HG03460 (cell line): ENCODE data around the gene MEF2D.

Experiments used
- ATAC-seq: cut with Tn5 transposase; IDR thresholded peaks from one replicate; pipeline ENCODE4 v1.9.1; 2021; ENCODE audit not compliant: unreplicated experiment

Gene MEF2D

GRCh38 chr1:156500543-156500792 lies at the start of gene MEF2D:
TSS of gene MEF2D (minus strand) at chr1:156500775. CDS start at chr1:156483292, 17,483 bp downstream.
- no peak for ATAC-seq

DNA sequence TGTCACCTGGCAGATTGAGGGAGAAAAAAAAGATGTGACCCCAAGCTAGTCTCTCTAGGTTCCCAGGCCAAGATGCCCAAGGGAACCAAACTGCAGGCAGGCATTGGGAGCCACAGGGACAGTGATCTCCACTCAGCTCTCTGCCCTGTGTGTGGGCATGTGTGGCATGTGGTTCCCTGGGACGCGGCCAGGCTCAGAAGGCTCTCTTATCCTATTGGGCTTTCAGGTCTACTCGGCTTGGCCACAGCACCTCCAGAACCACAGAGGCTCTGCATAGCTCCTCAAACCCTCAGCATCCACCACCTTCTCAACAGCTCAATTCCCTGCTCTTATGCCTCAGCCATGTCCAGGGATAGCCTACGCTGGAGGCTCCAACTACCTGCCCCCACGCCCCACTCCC lies 49.8 kb upstream of the MEF2D start:
- no peak for ATAC-seq

DNA sequence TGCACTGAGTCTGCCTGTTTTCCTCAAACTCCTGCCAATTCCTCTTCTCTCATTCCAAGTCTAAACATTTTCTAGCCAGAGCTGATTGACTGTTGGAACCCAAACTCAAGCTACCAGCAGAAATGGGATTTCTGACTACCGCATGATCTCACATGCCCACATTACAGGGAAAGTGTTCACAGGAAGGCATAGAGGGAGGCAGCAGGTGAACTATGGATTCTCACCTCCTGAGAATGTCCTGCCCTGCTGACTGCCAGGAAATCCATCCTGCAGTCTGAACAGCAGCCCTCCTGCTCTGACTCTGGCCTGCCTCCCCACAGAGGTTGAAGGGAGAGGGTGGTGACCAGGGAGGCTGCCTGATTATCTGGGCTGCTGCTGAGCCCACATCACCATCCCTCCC lies 49.3 kb upstream of the MEF2D start:
- no peak for ATAC-seq

GRCh38 chr1:156549390-156549789 lies 48.8 kb upstream of the MEF2D start:
- ATAC-seq = no peak

DNA sequence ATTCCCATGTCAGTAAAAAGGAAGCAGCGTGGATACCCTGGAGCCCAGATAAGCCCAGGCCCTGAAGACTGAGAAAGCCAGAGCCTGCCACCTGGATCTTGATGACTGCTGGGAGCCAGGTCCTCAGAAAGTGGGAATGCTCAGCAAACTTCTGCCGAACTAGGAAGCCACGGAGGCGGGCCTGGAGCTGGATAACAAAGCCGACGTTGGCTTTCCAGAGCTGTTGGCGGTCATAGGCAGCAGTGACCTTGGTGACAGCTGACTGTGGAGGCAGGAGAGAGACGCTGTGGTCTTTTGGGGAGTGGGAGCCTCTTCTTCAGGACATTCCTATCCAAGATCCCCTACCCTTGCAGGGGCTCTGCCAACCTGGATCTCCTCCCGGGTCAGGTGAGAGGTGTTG lies 47.4 kb upstream of the MEF2D start:
- no peak for ATAC-seq

DNA sequence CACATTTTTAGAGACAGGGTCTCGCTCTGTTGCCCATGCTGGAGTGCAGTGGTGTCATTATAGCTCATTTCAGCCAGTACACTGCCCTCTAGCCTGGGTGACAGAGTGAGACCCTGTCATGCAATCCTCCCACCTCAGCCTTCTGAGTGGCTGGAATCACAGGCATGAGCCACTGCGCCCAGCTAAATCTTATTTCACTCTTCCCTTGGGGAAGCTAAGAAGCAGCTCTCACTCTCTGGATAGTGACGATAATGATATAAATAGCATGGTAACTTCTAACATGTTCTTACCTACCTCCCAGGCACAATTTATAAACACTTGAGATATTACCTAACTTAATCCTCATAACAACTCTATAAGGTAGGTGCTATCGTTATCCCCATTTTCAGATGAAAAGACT lies 46.9 kb upstream of the MEF2D start:
- ATAC-seq = no peak

DNA sequence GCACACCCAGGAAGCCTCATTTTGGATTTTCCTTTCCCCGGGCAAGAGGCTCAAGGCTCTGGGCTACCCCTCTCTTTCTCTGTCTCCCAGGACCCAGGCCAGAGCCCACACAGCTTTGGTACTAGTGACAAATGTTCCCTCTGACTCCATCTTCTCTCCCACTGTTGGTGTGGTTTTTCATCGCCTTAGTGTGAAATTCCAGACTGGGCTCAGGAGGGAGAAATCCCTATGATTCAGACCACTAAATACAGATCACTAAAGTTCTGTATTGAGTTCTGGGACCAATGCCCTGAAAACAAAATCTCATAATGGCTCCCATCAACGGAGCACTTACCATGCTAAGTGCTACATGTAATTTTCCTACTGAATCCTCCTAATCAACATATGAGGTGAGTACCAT lies 45.7 kb upstream of the MEF2D start:
- ATAC-seq = no peak

- ATAC-seq = no peak
Measured at GRCh38 chr1:156544592-156545102, 44.1 kb upstream of the MEF2D start.

DNA sequence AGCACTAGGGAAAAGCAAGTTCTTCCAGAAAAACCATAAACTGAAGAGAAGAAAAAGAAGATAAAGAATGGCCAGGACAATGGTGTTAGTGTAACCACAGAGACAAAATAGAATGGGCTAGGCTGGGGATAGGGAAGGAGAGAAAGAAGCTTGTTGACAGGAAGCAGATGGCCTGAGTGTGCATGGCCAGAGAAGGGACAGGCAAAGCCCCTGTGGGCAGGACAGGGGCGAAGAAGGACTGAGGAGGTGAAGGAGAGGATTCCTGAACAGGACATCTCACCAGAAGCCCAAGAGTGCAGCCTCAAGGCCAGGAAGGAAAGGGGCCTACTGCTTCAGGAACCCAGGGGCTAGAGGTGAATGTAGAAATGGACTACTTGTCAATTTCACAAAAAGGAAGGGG lies 42.5 kb upstream of the MEF2D start:
- ATAC-seq = no peak

DNA sequence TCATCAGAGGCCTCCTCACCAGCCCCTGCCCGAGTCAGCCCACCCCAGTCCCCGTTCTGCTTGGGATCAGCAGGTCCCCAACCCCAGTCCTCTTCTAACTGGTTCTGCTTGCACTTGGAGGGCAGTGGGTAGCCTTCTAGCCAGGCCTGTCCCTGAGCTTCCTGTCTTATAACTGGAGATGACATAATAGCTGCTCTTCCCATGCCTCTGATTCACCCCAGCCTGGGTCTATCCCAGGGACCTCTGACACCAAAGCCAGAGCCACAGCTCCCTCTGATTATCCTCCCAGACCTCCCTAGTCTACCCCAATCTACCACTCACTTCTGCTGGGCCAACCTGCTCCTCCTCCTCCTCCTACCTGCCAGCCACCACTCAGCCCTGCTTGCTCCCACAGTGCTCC lies 40.4 kb upstream of the MEF2D start:
- ATAC-seq = no peak

GRCh38 chr1:156539818-156540355 lies 39.3 kb upstream of the MEF2D start:
- no peak for ATAC-seq

GRCh38 chr1:156538711-156539440 lies 38.3 kb upstream of the MEF2D start:
- ATAC-seq = no peak

DNA sequence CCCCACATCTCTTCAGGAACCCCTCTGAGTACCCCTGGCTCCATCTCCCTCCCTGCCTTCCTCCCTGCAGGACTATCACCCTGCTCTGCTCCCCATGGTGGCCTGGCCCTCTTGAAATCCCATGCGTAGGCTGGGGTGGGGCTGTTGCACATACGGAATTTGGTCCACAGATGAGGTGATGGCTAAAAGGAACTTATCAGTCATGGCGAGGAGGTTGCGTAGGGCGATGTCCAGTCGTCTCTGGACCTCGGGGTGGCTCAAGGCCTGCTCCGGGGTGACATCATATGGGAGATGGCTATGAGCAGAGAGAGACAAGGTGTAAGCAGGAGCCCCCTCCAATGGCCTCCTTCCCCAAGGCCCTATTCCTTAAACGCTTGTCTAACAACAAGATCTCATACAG lies 36.5 kb upstream of the MEF2D start:
- ATAC-seq = no peak

DNA sequence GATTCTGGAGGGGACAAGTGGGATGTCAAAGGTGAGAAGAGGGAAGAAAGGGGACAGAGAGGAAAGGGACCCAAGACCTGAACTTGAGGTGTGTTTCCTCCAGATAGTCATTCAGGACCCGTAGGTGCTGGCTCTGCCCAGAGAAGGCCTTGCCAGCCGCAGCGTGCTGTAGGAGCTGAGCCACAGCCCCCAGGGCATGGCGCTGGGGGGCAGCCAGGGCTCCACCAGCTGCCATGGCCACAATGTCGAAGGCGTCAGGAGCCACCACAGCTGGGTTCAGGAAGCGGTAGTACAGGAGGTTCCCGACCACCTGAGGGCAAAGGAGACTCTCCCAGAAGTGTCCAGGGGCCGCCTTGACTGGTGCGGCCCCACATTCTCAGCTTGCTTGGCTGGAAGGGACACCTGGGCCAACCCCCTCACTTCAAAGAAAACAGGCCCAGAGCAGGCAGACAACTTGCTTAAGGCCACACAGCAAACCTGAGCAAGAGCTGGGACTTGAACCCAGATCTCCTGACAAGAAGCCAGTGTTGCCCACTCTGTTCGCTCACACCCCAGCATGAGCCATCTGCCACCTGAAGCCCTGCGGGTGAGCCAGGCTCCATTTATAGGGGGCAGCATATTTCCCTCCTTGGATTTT lies 34.0 kb upstream of the MEF2D start:
- no peak for ATAC-seq

DNA sequence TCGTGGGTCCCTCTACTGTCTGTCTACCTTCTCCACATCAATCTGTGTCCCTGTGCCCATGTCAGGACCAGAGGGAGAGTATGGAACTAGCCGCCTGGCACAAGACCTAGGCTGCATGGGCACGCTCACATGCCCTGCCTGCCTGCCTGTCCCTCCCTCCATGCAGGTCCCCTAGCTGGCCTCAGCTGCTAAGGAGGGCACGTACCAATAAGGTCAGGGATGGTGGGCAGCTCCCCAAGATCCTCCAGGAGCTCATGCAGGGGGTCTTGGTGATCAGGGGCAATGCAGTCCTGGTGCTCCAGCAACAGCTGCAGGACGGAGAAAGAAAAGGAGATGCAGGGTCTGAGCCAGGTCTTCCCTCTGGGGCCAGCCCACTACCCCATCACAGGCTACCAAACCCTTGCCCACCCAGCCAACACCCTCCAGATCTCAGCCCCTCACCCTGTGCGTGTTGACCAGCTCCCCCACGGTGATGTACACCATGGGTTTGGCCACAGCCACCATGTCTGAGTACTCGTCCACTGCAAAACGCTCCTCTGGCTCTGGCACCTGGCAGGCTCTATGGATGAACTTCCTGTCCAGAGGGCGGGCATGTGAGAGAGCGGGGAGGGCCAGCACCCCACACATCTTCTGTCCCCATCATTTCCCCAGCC lies 33.1 kb upstream of the MEF2D start:
- ATAC-seq = no peak

GRCh38 chr1:156532374-156532773 lies 31.8 kb upstream of the MEF2D start:
- ATAC-seq = no peak

DNA sequence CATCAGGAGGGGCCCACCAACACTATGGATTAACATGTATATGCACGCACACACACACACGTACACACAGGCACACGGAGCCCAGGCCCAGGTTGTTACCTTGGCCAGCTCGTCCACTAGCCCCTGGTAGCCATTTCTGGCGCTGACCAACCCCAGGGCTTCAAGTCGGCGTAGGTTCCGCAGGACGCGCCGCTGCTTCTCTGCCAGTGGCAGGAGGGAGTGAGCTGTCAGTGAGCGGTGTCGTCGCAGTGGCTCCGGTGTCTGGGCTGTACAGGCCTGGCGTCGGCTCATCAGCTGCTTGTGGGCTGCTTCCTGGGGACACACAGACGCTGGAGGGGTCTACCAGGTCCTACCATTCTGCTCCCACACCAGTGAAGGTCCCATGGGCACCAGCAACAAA lies 29.4 kb upstream of the MEF2D start:
- no peak for ATAC-seq

GRCh38 chr1:156528875-156529425 lies 28.4 kb upstream of the MEF2D start:
- ATAC-seq = no peak

DNA sequence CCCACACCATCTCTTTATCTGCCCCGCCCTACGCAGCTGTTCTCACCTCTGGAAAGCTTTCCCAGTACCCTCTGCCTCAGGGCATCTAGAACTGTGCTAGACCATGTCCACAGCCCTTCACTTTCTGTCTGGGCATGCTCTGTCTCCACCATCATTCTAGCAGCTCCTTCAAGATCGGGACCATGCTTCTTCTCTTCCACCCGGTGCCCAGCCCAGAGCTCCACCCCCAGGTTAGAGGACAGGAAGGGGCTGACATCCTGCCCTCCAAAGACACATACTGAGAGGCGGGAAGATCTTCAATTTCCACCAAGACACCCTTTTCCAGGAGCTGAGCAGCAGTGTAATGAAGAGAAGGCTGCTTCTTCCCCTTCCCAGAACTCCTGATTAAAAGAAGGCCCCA lies 27.7 kb upstream of the MEF2D start:
- no peak for ATAC-seq

DNA sequence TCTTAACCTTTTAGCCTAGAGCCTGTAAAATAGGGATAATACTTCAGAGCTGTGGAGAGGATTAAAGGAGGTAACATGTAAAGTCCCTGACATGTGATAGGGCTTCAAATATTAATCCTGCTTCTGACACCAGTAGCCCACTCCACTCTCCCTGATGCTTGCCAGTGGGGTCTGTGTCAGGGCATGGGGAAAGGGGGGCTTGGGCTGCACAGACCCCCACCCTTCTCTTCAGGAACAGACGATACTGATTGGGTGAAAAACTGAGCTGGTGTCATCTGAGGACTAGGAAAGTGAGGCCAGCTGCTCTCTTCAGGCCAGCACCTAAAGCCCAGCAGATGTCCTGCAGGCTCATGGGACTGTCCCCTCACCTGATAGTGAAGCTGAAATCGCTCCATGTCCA lies 27.0 kb upstream of the MEF2D start:
- no peak for ATAC-seq

DNA sequence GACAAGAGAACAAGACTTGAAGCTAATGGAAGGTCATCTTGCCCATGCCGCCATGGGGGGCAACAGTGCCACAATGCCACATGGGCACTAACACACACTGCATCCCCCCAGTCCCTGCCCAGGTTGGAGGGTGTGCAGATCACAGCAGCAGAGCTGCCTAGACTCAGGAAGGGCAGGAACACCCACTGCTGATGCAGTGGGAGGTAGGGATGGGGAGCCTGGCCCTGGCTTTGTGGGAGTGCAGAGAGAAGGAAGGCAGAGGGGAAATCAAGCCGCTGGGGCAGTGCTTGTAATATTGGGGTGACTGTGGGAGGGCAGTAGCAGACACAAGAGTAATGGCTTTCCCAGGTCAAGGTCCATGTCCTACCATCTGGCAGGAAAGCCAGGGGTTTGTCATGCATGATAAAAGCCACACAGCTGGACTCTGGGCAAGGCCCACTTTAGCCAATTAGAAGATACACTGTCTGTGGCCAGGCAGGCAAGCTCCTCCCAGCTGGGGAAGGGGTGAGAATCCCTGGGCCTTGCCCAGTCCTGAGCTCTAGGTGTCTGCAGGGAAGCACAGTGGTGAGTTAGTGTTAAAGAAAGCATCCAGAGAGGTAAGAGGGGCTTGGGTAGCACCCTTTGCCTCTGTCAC lies 25.4 kb upstream of the MEF2D start:
- ATAC-seq = no peak
